A549 (cell line): ENCODE measurements around the gene PRICKLE1.

Experiments
- CEBPB ChIP-seq, 2 experiments: fragments of >200 bp in 1 of 2; sonication (Bioruptor Twin) in 1 of 2; formaldehyde crosslinking in 1 of 2; IDR thresholded peaks; 2 replicates each; pipeline ENCODE4 v1.6.1; 2012 to 2016
- CTCF ChIP-seq: fragments of >200 bp; sonication (Bioruptor Twin); formaldehyde crosslinking; IDR thresholded peaks from 3 replicates; pipeline ENCODE4 v1.5.1; 2016
- EP300 ChIP-seq, 2 experiments: fragments of >200 bp; sonication (Bioruptor Twin); formaldehyde crosslinking; IDR thresholded peaks; 2 replicates in 1 of 2; 3 replicates in 1 of 2; pipeline ENCODE4 v1.6.1; 2016 to 2017
- HDAC2 ChIP-seq: fragments of 200-600 bp; sonication (generic); IDR thresholded peaks from 2 replicates; pipeline ENCODE4 v1.6.1; 2016
- MAFK ChIP-seq: fragments of 450-650 bp; IDR thresholded peaks from 2 replicates; pipeline ENCODE4 v1.6.1; 2014; ENCODE audit not compliant: partially characterized antibody
- POLR2A ChIP-seq: IDR thresholded peaks from 2 replicates; pipeline ENCODE4 v1.6.1; 2012; ENCODE audit warnings: mild to moderate bottlenecking, low read length
- POLR2AphosphoS2 ChIP-seq: conservative IDR thresholded peaks from 2 replicates; pipeline ENCODE4 v1.6.1; 2012; ENCODE audit warnings: low read length, improper control_type of control experiment, inconsistent platforms
- SMC3 ChIP-seq: fragments of >200 bp; sonication (Bioruptor Twin); formaldehyde crosslinking; IDR thresholded peaks from 3 replicates; pipeline ENCODE4 v1.6.1; 2018; ENCODE audit warnings: inconsistent platforms
- SREBF2 ChIP-seq: fragments of 450-650 bp; IDR thresholded peaks from 2 replicates; pipeline ENCODE4 v1.6.1; 2014; ENCODE audit warnings: mild to moderate bottlenecking, moderate library complexity
- TP53 ChIP-seq: fragments of 250-450 bp; sonication (Bioruptor Pico); IDR thresholded peaks from 2 replicates; pipeline ENCODE4 v1.5.0; 2021; ENCODE audit warnings: mild to moderate bottlenecking, moderate library complexity
- USF2 ChIP-seq: fragments of 450-650 bp; IDR thresholded peaks from 2 replicates; pipeline ENCODE4 v1.6.1; 2014; ENCODE audit warnings: antibody characterized with exemption
- TF ChIP-seq, protein P1 (sequence below): fragments of 200-600 bp; sonication (generic); IDR thresholded peaks from 2 replicates; pipeline ENCODE4 v1.6.1; 2016; ENCODE audit warnings: antibody characterized with exemption, mild to moderate bottlenecking, moderate library complexity

DNA sequence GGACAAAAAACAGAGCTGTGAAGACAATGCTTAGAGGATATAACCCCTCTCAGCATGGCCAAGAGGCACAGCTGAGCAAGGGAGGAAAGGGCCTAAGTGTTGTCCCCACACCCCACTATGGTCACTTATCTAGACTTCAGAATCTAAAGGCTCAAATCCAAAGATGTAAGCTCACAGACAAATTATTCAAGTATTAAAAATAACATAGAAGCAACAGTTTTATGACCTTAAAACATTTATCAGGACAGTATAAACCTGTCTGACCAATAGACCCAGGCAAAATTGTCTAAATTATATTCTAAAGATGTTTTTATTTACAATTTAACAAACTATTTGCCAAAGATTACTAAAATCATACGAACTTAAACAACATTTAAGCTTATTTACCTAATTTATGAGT, 28.1 kb upstream of the PRICKLE1 start:
- TF ChIP-seq POLR2A = no peak
- TF ChIP-seq SREBF2 = no peak
- no peak for TF ChIP-seq TP53 (CRISPR knock-in tag)
- TF ChIP-seq CEBPB (IDR thresholded peaks at IDR 0.05) = no peak
- TF ChIP-seq EP300 (IDR thresholded peaks at IDR 0.05) = no peak
- no peak for TF ChIP-seq CTCF
- TF ChIP-seq, protein P1, sequence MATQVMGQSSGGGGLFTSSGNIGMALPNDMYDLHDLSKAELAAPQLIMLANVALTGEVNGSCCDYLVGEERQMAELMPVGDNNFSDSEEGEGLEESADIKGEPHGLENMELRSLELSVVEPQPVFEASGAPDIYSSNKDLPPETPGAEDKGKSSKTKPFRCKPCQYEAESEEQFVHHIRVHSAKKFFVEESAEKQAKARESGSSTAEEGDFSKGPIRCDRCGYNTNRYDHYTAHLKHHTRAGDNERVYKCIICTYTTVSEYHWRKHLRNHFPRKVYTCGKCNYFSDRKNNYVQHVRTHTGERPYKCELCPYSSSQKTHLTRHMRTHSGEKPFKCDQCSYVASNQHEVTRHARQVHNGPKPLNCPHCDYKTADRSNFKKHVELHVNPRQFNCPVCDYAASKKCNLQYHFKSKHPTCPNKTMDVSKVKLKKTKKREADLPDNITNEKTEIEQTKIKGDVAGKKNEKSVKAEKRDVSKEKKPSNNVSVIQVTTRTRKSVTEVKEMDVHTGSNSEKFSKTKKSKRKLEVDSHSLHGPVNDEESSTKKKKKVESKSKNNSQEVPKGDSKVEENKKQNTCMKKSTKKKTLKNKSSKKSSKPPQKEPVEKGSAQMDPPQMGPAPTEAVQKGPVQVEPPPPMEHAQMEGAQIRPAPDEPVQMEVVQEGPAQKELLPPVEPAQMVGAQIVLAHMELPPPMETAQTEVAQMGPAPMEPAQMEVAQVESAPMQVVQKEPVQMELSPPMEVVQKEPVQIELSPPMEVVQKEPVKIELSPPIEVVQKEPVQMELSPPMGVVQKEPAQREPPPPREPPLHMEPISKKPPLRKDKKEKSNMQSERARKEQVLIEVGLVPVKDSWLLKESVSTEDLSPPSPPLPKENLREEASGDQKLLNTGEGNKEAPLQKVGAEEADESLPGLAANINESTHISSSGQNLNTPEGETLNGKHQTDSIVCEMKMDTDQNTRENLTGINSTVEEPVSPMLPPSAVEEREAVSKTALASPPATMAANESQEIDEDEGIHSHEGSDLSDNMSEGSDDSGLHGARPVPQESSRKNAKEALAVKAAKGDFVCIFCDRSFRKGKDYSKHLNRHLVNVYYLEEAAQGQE = no peak
- no peak for TF ChIP-seq MAFK
- no peak for TF ChIP-seq HDAC2
- TF ChIP-seq SMC3 = no peak
- no peak for TF ChIP-seq POLR2AphosphoS2
- no peak for TF ChIP-seq USF2
